ENCODE results near the gene DLX6.

DLX6 gene

DNA sequence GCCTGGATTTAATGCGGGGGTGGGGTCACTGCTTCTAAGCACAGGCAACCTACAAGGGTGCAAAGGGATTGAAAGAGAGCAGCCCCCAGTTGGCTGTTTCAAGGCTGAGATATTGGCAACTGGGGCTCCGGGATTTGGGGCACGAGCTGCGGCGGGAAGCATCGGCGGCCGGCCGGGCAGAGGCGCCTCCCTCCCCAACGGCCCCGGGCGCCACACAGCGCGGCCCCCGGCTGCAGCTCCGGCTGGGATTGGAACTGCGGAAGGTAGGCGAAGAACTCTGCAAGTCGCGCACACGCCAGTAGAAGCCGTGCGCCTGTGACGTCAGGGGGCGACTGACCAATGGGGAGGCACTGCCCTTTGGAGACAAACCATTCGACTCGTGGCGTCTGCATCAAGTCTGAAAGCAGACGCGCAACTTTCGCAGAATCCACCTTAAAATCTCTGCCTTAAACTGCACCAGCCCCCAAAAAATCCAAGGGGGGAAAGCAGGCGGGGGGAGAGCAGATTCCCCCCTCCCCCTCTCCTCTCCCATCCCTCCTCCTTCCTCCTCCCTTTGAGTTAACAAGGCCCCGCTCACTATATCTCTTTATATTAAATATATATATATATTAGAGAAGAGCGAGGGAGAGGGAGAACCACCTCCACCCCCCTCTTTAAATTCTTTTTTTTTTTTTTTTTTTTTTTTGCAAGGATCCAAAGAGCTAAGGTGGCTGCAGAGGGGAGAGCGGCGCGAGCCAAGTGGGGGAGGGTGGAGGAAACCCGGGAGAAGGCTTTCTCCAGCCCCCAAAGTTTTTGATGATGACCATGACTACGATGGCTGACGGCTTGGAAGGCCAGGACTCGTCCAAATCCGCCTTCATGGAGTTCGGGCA lies at the start of gene DLX6:
DLX6 (plus strand) TSS at position 371 of the 872 bp plus-strand sequence; CDS start at position 796, 425 bp downstream.
- DNase-seq (ENCODE audit: low read depth, low spot score) = no peak

DNA sequence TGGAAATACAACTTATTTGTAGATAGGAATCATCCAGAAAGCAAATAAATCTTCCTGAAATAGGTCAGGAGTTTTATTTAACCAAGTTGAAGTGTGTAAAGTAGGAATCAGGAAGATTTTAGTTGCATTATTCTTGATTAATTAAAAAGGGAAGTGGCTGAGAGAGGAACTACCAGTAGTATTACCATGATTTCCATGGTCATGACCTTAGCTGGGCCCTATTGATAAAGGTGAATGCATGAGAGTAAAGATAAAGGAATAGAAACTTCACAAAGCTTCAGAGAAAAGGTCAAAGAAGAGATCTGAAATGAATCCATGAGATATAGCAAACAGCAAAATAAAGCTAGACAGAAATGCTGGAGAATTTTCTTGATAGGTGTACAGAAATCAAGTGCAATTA lies 46.2 kb upstream of the DLX6 start:
- DNase-seq (ENCODE audit: low read depth, low spot score) = no peak

DNA sequence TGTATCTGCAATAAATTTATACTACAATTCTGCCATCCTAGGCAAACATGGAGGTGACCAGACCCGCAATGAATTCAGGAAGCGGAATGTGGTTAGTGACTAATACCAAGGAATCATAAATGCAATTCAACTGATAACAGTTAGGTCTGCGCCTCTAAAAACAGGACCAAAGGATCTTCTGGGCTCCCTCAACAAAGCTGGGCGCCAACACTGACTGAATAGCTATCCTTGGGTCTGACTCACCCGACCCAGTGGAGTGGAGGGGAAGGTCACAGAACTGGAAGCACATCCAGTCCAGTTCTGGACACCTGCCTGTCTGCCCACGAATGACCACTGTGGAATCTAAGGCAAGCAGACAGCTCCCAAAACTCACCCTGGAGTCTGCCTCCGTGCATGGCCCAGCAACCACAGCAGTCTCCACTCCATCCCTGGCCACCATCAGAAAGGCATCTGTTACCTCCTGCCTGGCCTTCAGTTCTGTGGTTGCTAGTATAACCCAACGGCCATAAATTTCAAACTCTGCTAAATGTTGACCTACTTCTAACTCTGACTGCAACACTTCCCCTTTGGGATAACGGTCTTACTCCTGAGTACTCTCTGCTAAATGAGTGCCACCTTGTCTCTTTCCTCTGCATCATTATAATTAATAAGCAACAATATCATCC lies 43.0 kb upstream of the DLX6 start:
- DNase-seq (ENCODE audit: low read depth, low spot score) = peak; percentile 11

DNA sequence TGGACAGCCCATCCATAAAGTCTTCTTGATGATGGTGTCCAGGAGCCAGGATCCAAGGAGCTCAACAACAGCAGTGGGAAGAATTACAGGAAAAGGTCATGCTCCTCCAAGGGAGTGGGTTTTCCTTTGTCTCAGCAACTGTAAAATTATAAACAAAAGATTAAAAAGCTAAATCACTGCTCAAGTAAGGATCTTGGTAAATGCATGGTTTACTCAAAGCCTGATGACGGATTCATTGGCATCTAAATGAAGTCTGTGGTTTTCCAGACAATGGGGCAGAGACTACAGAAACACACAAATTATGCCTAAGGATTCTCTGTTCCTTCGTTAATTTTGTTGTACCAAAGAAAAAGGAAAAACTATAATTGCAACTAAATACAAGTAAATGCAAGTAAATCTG lies 36.4 kb upstream of the DLX6 start:
- no peak for DNase-seq (ENCODE audit: low read depth, low spot score)

DNA sequence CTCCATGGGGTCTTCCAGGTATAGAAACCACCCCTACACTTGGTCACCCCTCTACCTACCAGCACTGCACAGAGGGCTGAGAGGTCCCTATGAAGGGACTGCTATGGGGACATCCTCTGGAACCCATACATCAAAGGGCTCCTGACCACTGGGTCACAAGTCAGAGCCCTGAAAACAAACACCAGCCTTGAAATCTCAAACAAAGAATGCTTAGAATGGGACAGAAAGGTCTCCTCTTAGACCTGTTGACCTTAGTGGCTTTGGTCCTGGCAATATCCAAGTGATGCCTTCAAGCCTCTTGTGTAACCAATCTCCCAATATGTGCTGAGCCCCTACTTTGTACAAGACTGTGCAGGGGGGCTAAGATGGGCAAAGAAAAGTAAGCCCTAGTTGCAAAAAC lies 34.6 kb upstream of the DLX6 start:
- no peak for DNase-seq (ENCODE audit: low read depth, low spot score)

DNA sequence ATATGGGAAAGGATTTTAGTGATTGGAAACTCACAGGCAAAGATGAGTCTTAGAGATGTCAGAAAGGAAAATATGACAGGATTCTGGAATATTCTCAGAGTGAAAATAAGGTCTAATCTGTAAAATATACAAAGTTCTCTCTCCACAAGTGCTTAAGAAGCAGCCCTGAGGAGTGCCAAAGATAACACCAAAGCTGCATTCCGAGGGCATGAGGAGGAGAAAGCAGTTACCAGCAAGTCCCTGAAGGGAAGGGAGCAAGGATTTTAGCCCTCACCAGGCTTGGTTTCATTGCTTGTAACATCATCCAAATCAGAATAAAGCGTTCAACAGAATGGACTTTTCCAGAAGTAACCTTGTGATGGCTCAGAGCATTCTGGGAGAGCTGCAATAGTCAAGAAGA lies 31.4 kb upstream of the DLX6 start:
- DNase-seq (ENCODE audit: low read depth, low spot score) = peak; percentile 54

DNA sequence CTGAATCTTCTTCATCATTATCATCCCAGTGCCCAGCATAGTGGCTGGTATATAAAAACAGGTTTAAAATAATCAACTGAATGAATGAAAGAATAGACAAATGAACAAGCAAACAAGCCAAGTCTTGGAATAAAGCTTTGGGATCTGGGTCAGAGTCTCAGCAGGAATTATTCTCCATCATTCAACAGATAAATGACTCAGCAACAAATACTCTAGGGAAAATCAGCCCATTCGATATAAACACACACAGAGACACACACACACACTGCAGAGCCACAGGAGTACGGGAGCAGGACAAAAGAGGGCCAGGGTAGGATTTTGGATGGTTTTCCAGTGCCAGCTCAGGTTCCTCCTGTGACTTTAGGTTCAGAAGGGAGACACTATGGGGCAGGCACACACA lies 29.2 kb upstream of the DLX6 start:
- DNase-seq (ENCODE audit: low read depth, low spot score) = no peak

DNA sequence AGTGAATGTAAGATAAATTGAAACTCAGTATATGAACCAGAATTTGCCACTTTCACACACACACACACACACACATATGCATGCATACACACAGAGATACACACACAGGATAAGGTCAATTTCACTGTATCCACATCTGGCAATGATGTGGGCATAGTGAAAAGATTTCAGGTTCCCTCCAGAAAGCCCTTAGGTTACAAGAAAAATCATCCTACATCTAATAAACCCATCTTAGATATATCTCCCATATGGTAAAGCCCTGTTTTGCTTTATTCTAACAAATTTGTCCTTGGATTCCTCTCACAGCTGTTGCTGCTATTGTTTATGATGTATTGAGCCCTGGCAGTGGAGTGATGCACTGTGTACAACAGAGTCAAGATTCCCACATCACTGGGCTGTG lies 27.9 kb upstream of the DLX6 start:
- DNase-seq (ENCODE audit: low read depth, low spot score) = no peak

DNA sequence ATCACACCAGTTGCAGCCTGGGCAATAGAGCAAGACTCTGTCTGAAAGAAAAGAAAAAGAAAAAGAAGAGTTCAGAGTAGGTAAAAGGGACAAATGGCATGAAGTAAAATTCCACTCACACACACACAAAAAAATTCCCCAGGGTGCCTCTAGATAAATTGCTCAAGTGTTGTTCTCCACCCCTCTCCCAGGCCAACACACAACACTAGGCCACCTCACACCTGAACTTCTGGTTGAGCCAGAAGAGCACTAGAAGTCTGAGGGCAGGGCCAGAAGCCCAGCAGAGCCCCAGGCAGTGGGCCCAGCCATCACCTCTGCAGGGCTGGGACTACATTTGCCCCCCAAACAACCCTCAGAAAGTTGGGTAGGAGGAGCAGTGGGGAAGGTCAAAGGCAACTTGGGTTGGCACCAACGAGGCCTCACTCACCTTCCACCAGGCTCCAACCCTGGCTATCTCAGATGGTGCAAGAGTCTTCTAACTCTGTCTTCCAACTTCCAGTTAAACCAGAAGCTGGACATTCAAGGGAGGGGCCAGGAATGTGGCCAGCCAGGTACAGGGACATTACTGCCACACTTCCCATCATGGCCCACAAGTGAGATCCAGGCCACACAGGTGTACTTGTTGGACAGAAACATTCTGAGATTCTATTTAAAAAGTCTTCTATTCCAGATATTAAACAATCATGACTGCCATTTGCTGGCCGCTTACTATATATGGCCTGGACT lies 25.6 kb upstream of the DLX6 start:
- DNase-seq (ENCODE audit: low read depth, low spot score) = no peak

DNA sequence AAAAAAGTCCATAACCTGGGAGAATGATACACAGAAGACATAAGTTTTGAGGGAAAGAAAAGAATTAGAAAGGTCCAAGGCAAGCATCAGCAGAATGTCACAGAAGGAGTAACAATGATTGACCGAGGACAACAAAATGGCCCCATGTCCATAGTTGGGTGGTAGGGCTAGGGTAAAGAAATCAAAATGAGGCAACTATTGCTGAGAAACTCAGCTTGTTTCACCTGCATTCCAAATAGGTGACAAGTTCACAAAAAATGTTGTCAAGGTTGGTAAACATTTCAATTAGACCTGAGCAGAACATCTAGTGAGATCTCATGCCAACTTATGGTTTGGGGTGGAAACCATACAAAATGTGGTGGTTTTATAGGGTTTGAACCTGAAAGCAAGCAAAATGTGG lies 22.8 kb upstream of the DLX6 start:
- no peak for DNase-seq (ENCODE audit: low read depth, low spot score)

DNA sequence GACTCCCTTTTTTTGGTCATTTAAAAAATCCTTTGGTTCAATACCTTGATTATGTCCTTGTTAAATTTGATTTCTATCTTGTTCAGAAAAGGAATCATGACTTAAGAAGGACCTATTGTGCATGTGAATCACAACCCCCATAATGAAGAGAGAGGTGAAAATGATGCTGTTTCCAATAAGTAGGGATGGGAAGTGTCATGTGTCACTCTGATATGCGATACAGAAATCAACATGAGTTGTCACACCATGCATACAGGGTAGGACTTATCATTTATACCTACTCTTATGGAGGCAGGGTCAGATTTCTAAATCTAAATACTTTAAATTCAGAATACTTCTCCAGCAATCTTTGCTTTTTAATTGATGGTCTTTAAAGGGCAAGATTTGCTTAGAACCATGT lies 19.4 kb upstream of the DLX6 start:
- no peak for DNase-seq (ENCODE audit: low read depth, low spot score)

DNA sequence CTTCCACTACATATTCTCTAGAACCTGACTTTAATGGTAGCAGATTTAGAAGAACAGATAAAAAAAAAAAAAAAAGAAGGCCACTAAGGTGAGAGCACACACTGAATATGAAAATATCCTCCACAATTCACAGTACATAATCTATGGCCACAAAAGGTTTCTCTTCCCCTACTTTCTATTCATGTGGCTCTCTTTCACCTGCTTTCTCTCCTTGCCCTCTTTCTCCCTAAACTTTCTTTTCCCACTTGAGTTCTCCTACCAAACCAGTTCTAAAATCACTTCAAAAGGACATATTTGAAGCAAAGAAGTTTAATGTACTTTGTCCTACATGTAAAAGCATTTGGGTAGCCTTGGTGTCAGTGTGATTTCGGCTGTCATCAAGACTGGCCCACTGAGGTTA lies 18.5 kb upstream of the DLX6 start:
- DNase-seq (ENCODE audit: low read depth, low spot score) = no peak

DNA sequence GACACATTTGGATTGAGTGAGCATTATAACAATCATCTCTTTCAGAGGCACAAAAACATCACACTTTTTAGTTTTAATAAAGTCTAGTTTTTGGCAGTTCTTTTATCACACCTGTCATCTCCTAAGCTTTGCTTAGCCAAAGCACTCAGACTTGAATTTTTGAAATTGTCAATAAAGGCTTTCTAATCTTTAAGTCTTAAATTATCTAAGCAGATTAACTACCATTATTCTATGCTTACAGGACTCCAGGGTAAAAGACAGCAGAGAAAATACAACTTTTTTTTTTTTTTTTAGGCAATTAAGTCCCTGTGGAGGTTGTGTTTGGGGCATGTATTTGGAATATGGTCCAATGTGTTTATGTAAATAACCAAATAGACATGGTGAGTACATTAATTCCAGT lies 17.6 kb upstream of the DLX6 start:
- no peak for DNase-seq (ENCODE audit: low read depth, low spot score)

DNA sequence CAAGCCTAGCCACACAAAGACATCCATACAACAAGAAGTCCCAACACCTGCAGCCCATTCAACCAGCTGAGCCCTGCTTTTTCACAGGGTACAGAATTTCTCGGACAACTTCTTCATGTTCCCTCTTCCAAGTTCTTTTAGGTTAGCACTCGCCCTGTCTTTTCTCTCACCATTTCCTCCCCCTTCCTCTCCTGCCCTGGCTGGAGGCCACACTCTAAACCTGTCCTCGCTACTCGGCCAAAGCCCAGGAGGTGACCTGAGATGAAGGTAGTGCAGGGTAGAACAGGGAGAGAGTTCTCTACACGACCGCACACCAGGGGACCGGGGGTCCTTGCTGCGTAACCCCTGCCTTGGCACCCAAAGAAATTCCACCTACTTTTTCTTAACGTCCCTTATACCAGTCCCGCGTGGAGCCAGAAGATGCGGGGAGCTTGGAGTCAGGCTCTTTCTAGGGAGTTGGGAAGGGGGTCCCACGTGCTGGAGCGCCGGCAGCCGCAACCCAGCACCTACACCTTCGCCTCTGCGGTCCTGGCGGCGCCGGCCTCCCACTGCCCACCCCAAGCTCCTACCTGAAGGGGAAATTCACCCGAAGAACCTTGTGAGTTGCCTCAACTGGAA lies 16.0 kb upstream of the DLX6 start:
- DNase-seq (ENCODE audit: low read depth, low spot score) = no peak

DNA sequence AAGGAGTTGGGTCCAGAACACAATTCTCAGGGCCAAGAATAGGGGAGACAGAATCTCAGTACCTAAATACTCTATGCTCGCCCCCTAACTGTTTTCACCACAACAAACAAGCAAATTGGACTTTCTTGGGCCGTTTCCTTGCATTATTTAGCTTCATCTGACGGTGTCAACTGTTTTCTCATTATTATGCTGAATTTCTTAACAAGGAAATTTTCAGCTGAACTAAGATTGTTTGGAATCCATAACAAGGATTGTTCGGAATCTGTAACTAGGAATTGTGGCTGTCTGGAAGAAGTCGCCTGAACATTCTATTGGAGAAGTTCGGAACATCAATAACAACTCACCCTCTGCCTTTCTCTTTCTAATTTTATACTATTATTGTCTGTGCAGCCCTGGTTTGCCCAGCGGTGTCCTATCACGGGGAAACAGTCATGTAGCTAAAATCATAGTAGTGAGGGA lies 15.5 kb upstream of the DLX6 start:
- no peak for DNase-seq (ENCODE audit: low read depth, low spot score)

DNA sequence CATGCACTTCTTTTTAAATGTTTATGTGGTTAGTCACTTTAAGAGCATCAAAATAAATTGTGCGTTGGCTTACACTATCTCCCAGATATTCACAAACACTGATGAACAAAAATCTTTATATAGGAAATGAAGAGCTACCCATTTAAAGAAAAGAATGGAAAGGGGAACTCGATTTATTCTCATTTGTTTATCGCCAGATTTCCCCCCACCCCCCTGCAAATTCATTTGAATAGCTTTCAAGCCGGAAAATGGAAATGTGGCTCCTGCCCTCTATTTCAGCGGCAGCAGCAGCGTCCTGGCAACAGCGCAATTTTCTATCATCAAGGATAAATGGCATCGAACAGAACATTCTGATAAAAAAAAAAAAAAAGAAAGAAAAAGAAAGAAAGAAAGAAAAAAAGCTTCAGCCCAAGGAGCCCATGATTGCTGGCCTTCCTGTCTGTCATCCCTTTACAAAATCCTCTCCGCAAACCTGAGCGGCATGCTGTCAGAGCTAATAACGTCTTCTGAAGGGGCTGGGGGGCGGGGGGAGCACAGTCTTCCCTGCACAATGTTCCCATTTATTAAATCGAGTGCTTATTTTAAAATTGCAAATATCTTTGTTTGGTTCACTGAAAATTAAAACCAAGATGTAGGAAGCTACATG lies 13.7 kb upstream of the DLX6 start:
- DNase-seq (ENCODE audit: low read depth, low spot score) = no peak

DNA sequence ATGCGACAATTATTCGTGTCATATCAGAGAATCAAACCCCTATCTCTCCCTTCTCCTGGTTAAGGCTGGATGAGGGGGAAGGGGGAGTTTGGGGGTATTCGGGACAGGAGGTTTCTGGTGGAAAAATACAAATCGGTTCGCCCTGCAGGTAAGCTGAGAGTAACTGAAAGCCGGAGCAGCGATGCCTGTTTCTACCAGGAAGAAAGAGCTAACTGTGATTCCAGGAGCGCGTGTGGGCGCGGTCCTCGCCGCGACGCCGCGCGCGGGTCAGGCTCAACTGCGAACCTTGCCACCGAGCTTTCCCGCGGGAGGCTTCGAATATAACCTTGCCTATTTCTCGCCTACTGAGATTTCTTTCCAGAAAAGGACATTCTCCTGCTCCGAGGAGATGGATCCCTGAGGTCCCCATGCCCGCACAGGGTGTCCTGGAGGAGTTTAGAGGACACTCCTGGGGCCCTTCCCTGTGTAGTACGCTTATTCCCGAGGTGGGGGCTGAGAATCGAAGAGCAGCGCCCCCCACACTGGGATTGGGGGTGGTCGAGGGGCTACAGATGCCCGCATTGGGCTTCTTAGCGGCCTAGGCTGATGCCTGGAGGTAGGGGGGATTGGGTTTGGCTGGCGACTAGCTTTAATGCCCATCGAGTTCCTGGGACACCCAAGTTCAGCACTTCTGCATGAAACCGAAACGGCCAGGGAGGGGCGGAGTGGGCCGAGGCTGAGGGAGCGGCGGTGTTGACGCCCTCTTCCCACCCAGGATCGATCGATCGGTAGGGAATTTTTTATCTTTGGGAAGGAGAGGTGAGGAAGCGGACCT lies 13.0 kb upstream of the DLX6 start:
- DNase-seq (ENCODE audit: low read depth, low spot score) = no peak

DNA sequence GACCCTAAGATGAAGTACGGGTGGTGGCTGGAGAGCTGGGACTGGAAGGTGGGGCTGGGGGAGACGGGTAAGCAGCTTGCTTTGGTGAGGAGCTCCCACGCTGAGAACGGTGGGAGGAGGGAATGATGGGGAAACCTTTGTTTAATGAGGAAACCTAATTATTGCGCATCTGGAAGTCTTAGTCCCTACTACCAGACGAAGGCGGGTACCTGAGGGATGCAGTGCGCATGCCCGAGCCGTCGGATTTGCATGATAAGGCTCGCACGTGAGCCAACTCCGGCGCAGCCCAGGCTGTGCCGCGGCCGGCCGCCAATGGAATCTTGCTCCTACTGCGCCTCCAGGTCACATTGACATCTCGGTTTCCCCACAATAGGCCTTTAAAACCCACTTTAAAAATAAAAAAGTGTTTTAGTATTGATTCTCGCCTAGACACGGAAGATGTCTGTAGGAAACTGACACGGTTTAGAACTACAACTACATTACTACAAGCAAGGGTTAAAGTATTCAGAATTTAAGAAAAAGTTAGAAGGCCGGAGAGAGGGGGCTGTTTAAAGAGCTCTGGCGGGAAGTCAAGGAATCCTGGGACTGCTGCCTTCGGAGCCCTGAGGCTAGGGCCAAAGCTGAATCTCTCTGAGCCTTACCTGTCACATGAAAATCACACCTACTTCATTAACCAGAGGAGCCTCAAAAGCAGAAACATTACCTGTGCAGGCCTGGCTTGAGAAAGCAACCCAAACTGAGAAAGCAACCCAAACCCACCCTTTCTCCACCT lies 12.1 kb upstream of the DLX6 start:
- no peak for DNase-seq (ENCODE audit: low read depth, low spot score)

DNA sequence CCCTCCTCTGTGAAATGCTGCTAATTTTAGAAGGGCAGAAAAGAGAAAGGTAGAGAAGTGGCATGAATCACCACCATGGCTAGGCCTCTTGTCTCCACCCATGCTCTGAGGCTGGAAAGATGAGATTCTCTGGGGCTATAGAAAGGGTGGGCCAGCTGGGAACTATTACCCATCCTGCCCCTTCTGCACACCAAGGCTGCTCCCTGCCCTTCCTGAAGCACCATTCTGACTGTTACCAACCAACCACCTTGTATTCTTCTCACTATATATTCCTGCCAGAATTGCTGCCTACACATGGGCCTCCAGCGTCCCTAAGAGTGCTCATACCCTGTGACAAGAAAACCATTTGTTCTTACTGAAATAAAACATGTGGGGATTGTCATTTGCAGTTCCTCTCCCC lies 11.4 kb upstream of the DLX6 start:
- DNase-seq (ENCODE audit: low read depth, low spot score) = no peak

Data from astrocyte of the hippocampus (primary cell).